ENCODE measurements around the gene PRICKLE3.
A peak's percentile ranks its signal among the peaks of the same experiment; 100 is the strongest.

The PRICKLE3 gene

DNA sequence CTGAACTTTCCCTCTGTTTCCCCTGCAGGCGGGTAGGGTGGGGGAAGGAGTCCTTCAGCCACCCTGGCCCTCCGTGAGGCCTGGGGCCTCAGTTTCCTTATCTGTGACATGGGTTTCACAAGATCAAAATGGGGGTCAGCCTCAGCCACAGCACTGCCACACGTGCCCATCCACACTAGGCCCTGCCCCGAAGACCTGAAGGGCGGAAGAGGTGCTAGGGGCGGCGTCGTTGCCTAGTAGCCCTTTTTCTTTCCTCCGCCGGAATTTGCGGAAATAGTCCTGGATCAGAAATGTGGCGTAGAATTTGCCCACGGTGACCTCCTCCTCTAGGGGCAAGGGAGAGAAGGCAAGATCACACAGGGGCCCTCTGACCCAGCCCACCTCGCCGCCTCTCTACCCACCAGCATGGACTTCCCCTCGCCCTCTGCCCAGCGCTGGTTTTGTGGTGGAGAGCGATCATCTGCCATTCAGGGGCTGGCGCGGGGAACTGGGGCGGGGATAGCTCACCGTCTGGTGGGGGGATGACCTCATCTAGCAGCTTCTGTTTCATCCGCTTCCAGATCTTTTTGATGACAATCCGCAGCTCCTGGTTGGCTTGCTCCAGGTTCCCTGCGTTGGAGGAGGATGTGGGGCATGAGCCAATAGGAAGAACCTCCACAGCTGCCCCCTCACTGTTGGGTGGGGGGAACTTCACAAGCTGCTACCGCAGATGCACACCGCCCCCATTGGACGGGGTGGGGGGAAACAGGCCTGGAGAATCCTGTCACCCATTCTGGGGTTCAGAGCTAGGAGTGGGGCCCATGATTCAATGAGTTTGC is 23.5 kb upstream of the PRICKLE3 start:
- no peak overlapping the region for H3K27ac ChIP-seq
- no peak overlapping the region for H3K4me3 ChIP-seq

DNA sequence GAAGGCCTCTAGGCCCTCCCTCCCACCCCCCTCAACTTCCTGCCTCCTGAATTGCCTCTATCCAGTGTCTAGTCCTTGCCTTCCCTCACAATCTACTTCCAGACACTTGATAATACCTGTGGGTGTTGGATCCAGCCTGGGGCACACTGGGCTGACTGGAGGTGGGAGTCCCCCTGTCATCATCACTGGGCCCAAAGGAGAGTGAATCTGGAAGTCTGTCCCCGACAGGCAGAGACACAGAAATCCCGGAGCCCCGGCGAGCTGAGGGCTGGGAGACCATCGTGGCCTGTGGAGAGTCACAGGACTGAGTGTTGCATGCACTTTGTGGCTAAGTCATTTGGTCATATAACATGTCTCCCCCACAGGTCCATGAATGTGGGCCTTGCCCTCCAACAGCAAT is 22.2 kb upstream of the PRICKLE3 start:
- Histone ChIP-seq H3K4me3 (no peak overlapping the region), H3K27ac (no peak overlapping the region)

DNA sequence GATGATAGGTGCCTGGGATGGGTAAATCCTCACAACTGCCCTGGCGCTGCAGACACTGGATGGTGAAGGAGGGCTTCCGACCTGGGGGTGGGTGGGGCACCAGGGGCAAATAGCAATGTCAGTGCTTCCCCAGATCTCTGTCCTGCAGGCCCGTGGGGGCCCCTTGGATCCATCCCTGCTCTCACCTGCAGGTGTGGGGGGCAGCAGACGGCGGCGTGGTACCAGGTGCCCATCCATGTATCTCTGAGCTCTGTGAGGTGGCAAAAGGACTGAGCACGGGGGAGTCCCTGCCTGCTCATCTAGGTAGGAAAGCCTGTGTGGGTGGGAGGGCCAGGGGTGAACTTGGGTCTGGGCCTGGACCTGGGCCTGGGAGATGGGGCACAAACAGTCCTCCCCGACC is 20.4 kb upstream of the PRICKLE3 start:
- Histone ChIP-seq H3K4me3 (no peak overlapping the region), H3K27ac (no peak overlapping the region)

DNA sequence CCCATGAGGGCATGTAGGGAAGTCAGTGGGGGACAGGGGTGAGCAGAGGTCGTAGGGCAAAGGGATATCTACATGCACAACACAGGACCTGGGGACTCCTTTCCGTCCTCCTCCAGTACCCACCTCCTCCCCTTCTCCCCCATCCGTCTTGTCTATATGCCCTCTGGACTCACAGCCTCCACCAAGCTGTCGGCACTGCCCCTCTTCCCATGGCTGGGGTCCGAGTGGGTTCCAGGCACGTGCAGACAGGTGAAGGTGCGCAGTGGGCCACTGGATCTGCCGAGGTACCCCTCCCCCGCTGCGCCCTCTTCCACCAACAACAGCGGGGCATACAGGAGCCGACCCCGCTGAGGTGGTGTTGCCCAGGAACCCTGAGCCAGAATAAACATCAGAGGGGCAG is 19.3 kb upstream of the PRICKLE3 start:
- H3K27ac ChIP-seq, result no peak overlapping the region
- no peak overlapping the region for H3K4me3 ChIP-seq

DNA sequence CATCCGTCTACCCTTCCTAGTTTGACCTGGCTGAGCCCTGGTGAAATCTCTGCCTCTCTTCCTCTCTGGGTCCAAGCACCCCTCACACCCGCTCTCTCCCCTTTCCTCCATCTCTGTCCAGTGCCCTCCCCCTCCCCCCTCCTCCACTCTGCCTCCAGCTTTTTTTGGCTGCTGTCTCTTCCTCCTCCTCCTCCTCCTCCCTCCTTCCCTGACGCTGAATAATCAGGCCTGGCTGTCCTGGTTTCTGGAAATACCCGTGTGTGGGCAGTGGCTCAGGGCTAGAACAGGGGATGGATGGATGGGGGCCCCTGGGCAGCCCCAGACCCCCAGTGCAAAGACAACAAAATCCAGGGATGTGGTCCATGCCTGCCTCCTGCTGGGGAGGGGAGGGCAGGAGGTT is 18.5 kb upstream of the PRICKLE3 start:
- Histone ChIP-seq H3K27ac (no peak overlapping the region), H3K4me3 (no peak overlapping the region)

DNA sequence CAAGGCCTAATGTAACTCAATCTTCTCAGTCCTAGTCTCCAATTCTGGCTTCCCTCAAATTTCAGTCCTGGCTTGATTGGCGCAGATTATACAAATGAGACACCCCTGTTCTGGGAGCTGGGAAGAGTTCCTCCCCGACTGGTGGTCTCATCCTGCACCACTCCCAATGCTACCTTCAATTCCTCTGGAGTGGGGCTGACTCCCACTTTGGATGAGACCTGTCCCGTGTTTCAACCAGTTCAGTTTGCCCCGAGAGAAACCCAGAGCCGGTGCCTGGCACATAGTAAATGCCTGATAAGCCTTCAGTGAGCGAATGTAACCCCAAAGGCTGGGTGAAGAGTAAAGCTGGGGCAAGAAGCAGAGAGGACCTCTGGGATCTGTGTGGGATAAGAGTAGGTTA is 17.8 kb upstream of the PRICKLE3 start:
- Histone ChIP-seq H3K27ac (no peak overlapping the region), H3K4me3 (no peak overlapping the region)

DNA sequence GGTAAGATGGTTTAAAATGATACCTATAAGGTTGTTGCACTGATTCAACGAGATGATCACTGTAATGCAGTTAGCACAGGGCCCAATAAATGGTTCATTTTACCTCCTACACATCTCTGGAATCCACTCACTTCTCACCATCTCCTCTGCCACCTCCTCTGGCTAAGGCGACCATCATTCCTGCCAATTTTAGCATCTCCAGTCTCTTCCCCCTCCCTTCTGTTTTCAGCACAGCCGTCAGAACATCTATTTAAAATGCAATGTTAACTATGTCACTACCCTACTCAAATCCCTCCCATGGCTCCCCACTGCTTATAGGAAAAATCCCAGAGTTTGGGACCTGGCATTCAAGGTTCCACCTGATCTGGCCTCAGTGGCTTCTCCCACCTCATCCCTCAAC is 17.4 kb upstream of the PRICKLE3 start:
- Histone ChIP-seq H3K27ac (no peak overlapping the region), H3K4me3 (no peak overlapping the region)

DNA sequence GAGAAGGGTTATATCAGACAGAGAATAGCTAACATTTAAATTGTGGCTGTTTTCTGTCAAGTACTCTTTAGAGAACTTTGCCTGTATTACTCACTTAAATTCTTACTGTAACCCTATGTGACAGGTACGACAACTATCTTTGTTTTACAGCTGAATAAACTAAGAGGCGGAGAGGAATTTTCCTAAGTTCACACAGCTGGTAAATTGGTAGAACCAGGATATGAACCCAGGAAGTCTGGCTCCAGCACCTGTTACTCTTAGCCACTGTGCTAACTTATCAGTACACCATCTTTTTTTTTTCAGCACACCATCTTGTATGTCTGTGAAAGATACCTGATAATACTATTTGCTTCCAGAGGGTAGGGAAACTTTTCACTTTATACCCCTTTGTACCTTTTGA is 15.8 kb upstream of the PRICKLE3 start:
- no peak overlapping the region for H3K4me3 ChIP-seq
- no peak overlapping the region for H3K27ac ChIP-seq

DNA sequence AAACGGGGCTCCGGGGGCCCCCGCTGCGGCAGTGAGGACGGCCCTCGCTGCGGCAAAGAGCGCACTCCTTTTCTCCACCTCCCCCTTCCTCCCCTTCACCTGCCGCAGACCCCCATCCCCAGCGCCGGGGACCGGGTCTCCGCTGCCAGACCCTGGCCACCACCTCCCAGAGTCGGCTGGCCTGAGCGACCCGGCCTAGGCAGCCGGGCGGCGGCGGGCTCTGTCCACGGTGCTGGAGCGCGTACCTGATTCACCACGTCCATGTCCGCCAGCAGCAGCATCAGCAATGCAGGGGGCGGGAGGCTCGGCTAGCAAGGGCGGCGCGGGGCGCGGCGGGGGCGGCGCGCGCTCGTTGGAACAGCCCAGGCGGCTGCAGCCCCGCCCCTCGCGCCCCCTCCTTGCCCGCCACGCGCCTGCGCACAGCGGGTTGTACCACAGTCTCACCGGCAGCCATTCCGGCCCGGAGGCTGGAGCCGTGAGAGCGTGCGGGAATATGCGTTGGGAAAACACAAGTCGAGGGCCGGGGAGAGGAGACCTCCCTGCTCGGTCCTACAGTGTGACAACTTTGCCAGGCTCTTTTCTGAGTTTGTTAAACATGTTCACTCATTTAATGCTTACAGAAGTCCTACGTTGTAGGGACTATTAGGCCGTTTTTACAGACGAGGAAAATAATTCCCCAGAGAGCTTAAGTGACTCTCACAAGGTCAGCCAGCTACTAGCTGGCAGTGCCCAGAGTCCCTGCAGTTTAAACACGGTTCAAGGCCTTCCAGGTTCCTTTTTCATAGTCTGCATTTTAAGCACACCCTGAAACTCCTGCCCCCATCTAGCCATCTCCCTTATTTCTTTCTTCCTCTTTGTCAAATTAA is 14.0 kb upstream of the PRICKLE3 start, which contains the start of gene SYP:
Gene SYP (minus strand): TSS at position 288 of the 866 bp plus-strand sequence. CDS start 7 bp downstream, at position 281.
- H3K27ac ChIP-seq, result peak within 1 kb of the TSS in 8 of 21 experiments; percentile 21 to 73 (median 58)

DNA sequence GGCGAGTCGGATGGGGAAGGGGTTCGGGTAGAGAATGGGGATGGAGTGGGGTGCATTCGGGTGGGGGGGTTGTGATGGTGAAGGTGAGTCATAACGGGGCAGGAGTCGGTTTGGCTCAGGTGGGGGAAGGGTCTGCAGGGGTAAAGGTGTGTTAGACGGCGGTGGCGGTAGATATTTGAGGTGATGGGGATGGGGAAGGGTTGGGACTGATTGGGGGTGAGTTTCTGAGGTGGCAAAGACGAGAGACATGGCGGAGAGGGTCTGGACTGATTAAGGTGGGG is 13.1 kb upstream of the PRICKLE3 start:
- Histone ChIP-seq H3K4me3 (peak overlapping the region in 1 of 7 experiments; percentile 22), H3K27ac (no peak overlapping the region)

More for the DNA sequence above, 14.0 kb upstream of the PRICKLE3 start, which contains the start of gene SYP:
- peak within 1 kb of the TSS in 6 of 7 experiments; percentile 7 to 23 (median 18) for H3K4me3 ChIP-seq

DNA sequence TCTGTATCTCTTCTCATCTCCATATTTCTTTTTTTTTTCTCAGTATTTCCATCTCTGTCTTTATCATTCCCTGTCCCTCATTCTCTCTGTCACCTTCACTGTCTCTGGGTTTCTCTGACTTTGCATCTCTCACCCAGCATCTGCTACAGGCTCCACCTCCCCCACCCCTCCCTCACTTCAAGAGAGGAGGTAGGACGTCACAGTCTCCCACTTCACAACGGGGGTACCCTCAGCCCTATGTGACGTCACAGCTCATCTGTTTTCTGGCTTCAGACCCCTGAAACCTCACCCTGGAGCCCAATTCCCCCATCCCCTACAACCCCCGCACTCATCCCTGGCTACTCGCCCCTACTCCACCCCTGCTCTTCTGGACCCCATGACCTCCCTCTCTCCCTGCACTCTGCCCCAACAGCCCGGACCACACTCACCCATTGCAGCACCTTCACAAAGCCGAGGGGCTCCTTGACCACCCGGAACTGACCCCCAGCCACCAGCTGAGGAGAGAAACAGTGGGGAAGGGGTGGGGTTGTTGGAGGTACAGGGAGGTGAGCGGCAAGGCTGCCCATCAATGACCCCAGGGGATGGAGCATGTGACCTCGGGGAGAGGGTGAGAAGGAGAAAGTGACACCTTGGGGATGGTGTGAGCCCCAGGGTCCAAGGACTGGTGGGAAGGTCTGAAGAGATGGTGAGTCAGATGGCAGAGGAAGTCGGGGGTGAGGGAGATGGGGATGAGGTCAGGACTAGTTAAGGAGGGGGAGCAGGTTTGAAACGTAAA is 12.6 kb upstream of the PRICKLE3 start:
- H3K4me3 ChIP-seq, result no peak overlapping the region
- H3K27ac ChIP-seq, result no peak overlapping the region

DNA sequence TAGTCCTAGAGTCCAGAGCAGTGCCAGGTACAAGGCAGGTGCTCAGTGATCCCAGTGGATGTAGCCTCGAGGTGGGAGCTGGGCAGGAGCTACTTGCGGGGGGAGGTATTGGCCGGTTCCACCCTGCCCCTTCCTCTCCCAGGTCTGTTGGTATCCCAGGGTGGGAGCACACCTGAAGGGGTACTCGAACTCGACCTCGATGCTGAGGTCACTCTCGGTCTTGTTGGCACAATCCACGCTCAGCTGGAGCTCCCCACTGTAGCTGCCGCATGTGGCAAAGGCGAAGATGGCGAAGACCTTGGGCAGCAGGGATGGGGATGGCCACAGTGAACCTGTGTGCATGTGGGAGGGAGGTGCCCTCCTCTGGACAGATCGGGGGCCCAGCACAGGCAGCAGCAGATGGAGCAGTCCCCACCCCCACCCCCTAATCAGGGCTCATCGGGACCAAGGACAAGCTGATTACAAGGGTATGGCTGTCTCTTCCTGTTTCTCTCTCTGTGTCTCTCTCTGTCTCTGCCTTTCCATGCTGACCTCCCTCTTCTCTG is 11.4 kb upstream of the PRICKLE3 start:
- no peak overlapping the region for H3K4me3 ChIP-seq
- H3K27ac ChIP-seq, result no peak overlapping the region

DNA sequence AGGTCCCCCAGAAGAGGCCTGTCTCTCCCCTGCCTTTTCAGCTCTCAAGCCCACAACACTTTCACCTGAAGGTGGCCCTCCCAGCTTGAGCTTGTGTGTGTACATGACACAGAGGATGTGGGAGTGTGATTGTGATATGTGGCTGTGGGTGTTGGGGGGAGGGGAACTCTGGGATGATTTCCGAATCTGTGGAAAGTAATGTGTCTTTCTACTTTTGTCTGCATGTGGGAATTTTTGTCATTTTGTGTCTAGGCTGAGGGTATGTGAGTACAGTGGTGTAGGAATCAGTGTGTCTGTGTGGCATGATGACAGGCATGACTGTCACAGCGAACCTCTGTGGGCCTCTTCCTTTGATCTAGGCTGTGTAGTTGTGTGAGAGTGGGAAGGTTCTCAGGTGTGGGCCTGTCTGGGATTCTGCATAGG is 7.4 kb upstream of the PRICKLE3 start:
- Histone ChIP-seq H3K27ac (no peak overlapping the region), H3K4me3 (no peak overlapping the region)

DNA sequence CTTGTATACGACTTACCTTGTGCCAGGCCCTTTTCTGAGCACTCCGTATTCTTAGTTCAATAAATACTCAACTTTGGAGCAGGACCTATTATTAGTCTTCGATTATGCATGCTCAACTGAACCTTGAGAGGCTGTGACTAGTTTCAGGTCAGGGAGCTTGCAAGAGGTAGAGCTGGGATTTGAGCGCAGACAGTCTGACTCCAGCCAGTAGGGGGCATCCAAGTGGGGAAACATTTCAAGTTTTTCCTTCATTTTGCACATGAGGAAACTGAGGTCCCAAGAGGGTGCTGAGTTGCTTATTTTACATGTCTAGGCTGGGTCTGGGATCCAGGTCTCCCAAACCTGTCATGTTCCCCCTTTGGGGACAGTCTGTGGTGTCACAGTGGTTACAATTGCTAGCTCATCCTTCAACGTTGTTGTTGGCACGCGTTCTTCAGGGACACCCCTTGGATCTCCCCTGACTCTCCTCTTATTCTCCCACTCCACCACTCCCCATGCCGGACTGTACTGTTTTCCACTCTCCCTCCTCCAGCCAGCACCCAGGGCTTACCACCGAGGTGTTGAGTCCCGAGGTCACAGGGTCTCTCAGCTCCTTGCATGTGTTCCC is 6.7 kb upstream of the PRICKLE3 start:
- Histone ChIP-seq H3K27ac (no peak overlapping the region), H3K4me3 (no peak overlapping the region)

DNA sequence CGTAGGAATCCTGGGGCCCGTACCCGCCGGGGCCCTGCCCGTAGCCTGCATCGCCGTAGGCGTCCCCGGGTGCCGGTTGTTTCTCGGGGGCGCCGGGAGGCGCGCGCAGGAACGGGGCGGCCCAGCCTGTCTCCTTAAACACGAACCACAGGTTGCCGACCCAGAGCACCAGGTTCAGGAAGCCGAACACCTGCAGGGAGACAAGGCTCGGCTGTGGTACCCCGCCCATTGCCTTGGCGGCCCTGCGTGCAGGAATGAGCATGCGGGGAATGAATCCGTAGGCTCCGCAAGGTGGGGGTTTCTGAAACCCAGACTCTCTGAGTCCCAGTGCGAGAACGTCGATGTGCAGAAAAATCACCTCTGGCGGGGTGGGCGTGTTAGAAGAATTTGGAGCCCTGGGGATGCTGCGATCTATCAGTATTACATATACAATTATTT is 5.4 kb upstream of the PRICKLE3 start:
- peak overlapping the region in 20 of 21 experiments; percentile 60 to 91 (median 81) for H3K27ac ChIP-seq
- peak overlapping the region; percentile 51 to 73 (median 61) for H3K4me3 ChIP-seq

DNA sequence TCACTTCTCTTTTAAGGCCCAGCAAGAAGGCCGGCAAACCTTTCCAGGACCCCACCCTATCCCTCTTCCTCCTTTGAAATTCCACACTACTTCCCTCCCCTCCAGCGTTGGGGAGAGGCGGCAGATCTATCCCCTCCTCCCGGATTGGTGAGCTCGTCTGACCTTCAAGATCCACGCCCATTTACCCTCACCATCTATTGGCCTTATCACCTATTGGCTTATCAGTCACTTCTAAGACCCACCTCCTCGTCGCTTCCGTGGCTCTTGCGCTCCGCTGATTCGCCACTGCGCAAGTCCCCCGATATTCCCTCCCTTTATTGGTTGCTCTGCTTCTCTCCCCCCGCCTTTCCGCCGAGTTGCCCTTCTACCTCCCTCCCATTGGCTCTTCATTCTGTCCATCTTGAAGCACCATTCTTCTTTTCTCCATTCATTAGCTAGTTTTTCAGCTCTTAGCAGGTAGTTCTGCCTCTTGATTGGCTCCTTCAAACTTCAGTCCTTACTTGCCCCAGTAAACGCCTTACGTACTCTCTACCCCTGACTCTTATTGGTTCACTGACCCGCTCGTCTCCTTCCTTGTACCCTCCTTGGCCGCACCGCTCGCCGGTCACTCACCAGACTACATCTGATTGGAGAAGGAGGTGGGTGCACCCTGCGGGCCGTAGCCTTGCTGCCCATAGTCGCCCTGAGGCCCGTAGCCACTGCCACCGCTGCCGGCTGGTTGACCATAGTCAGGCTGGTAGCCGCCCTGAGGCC is 4.8 kb upstream of the PRICKLE3 start:
- Histone ChIP-seq H3K27ac (peak overlapping the region in 20 of 21 experiments; percentile 67 to 91 (median 82)), H3K4me3 (peak overlapping the region; percentile 51 to 73 (median 61))

DNA sequence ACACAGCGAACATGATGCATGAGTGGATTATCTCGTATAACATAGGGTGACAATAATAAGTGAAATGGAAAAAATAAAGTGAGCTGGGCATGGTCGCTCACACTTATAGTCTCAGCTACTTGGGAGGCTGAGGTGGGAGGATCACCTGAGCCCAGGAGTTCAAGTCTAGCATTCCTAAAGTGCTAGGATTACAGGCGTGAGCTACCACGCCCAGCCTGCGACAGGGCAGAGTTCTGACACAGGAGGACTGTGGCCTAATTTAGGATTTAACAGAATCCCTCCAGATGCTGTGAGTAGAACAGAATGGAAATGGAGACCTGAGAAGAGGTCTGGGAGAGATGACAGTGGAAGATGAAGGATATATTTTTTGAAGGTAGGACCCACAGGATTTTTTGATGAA is 3.4 kb upstream of the PRICKLE3 start:
- H3K4me3 ChIP-seq, result no peak overlapping the region

DNA sequence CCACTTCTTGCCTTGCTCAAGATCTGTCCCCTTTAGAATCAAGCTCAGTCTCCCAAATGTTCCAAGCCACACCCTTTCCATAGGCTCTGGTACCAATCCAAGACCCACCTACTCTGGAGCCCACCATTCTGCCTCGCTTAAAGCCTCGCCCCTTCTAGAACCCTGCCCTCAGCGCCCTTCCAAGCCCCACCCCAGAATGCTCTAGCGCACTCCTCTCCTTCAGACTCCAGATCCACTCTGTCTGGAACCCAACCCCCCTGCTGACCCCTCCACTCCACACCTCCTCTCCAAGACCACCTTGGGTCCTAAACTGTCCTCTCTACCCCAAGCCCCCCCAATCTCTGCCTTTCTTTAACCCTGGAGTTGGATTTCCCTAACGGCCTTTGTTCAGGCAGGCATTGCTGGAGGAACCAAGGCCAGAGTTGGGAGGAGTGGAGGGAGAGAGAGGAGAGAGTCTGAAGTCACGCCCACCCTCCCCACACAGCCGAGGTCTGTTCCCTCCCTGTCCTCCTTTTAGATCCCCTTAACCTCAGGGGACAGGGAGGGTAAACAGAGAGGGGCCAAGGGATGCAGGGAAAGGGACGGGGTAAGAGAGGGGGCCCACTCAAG is 2.4 kb upstream of the PRICKLE3 start:
- no peak overlapping the region for H3K4me3 ChIP-seq
- H3K27ac ChIP-seq, result peak overlapping the region in 8 of 21 experiments; percentile 1 to 78 (median 46)

More for the DNA sequence above, 3.4 kb upstream of the PRICKLE3 start:
- peak overlapping the region in 9 of 21 experiments; percentile 1 to 83 (median 73) for H3K27ac ChIP-seq

Measured in skin epidermis (tissue), 12 donors.